HG03175 (cell line): ENCODE data around the gene INMT.

Source experiments
- ATAC-seq: cut with Tn5 transposase; IDR thresholded peaks from one replicate; pipeline ENCODE4 v1.9.1; 2021; ENCODE audit warnings: mild to moderate bottlenecking, moderate library complexity; ENCODE audit not compliant: unreplicated experiment

The INMT gene

GRCh38 chr7:30727061-30727945 lies 24.6 kb upstream of the INMT start:
- ATAC-seq = peak; percentile 70

- no peak for ATAC-seq
Observed at GRCh38 chr7:30728591-30729100, 23.3 kb upstream of the INMT start.

GRCh38 chr7:30729642-30730041 lies 22.3 kb upstream of the INMT start:
- ATAC-seq = no peak

- no peak for ATAC-seq
Observed at GRCh38 chr7:30730097-30730496, 21.8 kb upstream of the INMT start.

GRCh38 chr7:30730996-30731395 lies 20.9 kb upstream of the INMT start:
- ATAC-seq = no peak

GRCh38 chr7:30731581-30731980 lies 20.4 kb upstream of the INMT start:
- no peak for ATAC-seq

- ATAC-seq = no peak
Observed at GRCh38 chr7:30732606-30733005, 19.3 kb upstream of the INMT start.

- ATAC-seq = no peak
Observed at GRCh38 chr7:30733216-30733615, 18.7 kb upstream of the INMT start.

- ATAC-seq = no peak
Observed at GRCh38 chr7:30733691-30734090, 18.2 kb upstream of the INMT start.

GRCh38 chr7:30734497-30734896 lies 17.4 kb upstream of the INMT start:
- no peak for ATAC-seq

- ATAC-seq = no peak
Observed at GRCh38 chr7:30735631-30736030, 16.3 kb upstream of the INMT start.

GRCh38 chr7:30736291-30736690 lies 15.6 kb upstream of the INMT start:
- no peak for ATAC-seq

- ATAC-seq = no peak
Observed at GRCh38 chr7:30738026-30738915, 13.7 kb upstream of the INMT start.

GRCh38 chr7:30739691-30740090 lies 12.2 kb upstream of the INMT start:
- ATAC-seq = no peak

GRCh38 chr7:30740417-30741181 lies 11.3 kb upstream of the INMT start:
- peak; percentile 58 for ATAC-seq

GRCh38 chr7:30741289-30741688 lies 10.6 kb upstream of the INMT start:
- ATAC-seq = no peak

GRCh38 chr7:30743371-30744074 lies 8.4 kb upstream of the INMT start:
- no peak for ATAC-seq

- no peak for ATAC-seq
Observed at GRCh38 chr7:30744075-30744417, 7.9 kb upstream of the INMT start.

GRCh38 chr7:30745261-30745941 lies 6.5 kb upstream of the INMT start:
- no peak for ATAC-seq

- ATAC-seq = no peak
Observed at GRCh38 chr7:30750010-30750409, 1.9 kb upstream of the INMT start.
